NAMALWA (cell line): ENCODE results near the gene PCNT.
A peak's percentile ranks its signal among the peaks of the same experiment; 100 is the strongest.
"Not testable (repeated sequence)": the region's sequence is repeated elsewhere in the genome, so short reads cannot be mapped to it uniquely, and the experiment has no call there.

Experiments used
- DNase-seq: peaks from one replicate; pipeline ENCODE4 v3.0.0-alpha.2; 2015; ENCODE audit warnings: low spot score

The PCNT gene

DNA sequence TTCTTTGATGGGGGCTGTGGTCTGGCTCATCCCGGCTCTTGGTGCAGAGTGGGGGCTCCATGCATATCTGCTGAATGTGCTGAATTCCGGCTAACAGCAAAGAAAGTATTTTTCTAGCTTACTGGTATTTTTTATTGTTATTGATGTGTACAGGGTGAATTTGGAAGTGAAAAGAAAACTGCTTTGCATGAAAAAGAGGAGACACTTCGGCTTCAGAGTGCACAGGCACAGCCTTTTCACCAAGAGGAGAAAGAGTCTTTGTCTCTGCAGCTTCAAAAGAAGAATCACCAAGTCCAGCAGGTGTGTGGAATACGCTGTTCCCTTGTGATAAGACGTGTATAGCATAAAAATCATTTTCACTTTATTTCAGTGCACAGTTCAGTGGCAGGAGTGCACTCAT lies 57.6 kb downstream of the PCNT start:
- DNase-seq = no peak

- DNase-seq = no peak
Observed at GRCh38 chr21:46384556-46384955, 60.6 kb downstream of the PCNT start.

GRCh38 chr21:46385846-46386733 lies 62.1 kb downstream of the PCNT start:
- DNase-seq = no peak

GRCh38 chr21:46386734-46387088 lies 62.8 kb downstream of the PCNT start:
- DNase-seq = no peak

- no peak for DNase-seq
Observed at GRCh38 chr21:46388206-46388880, 64.4 kb downstream of the PCNT start.

- DNase-seq = no peak
Observed at GRCh38 chr21:46388896-46389295, 64.9 kb downstream of the PCNT start.

DNA sequence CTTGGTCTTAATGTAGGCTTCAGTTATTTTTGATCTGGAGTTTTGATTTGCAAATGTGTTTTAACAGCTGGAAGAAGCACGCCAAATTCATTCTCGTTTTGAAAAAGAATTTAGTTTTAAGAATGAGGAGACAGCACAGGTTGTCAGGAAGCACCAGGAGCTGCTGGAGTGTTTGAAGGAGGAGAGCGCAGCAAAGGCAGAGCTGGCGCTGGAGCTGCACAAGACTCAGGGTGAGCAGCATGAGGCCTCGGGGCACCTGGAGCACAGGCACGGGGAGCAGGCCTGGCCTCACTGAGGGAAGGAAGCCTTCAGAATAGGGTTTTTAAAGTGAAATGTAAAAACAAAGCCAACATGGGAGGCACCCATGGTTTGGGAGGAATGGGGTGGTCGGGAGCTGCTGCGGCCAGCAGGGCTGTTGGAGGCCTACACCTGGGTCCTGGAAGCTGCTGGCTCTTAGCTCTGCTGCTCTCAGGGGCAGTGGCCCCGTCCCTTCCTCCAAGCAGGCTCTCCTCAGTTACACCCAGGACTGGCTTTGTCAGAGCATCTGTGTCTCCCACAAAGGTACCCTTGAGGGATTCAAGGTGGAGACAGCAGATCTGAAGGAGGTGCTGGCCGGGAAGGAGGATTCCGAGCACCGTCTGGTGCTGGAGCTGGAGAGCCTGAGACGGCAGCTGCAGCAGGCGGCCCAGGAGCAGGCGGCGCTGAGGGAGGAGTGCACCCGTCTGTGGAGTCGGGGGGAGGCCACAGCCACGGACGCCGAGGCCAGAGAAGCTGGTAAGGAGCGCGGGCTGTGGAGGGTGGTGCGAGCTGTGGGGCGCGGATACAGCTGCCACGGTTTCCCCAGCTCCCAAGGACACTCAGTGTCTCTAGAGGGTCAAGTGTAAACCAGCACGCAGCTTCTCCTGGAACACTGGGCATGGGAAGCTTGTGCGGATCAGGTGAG lies 66.9 kb downstream of the PCNT start:
- no peak for DNase-seq

DNA sequence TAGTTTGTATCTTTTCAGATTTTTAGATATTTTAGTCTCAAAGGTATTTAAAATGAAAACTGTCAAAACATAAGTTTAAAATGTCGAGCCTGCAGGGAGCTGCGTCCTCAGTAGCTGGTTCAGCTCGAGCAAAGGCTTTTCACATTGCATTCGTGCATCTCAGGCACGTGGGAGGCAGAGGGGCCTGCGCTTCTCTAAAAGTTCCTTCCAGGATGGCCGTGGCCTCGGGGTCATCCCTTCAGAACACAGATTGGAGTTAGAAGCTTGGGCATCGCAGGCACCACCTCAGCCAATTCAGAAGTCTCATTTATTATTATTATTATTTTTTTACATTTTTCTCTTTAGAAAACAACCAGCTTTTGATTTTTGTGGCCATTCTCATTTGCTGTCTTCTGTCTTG lies 67.8 kb downstream of the PCNT start:
- DNase-seq = no peak

DNA sequence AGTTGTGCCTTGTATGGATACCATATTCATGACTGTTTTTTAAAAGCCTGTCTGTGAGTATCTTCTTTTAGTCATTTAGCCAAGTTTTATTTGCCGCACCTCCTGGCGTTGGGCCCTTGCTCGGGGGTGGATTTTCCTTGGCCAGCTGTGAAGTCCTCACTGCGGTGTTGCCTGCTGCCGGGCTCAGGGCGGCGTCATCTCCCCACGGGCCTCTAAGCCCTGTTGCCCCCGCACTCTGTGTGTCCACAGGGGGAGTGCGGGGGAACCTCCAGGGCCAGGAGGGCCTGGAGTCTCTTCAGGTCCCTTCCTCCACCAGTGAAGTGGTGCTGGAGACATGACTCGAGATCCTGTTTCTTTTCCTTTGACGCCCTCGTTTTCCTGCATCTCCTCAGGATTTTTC lies 69.0 kb downstream of the PCNT start:
- no peak for DNase-seq

DNA sequence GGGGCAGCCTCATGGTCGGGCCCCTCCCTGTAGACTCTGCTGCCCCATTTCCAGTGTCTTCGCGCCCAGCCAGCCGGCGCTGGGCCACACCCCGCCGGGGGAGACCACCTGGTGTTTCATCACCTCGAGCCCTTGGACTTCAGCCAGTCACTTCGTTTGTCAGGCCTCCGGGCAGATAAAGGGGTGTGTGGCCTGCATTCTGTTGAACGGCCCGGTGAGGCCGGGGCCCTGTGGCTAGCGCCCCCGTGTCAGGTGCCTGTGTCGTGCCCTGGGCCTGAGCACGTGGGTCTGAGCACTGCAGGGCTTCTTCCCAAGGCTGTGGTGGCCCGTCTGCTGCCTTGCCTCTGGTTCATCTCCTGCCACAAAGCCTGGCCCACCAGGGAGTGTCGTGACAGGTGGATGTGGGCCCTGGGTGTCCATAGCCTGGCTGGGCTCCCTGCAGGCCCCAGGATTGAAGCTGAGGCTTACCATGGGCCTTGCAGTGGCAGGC lies 69.5 kb downstream of the PCNT start:
- DNase-seq = no peak

- peak; percentile 16 for DNase-seq
Observed at GRCh38 chr21:46393941-46394594, 70.1 kb downstream of the PCNT start.

GRCh38 chr21:46394595-46395104 lies 70.7 kb downstream of the PCNT start:
- peak; percentile 14 for DNase-seq

DNA sequence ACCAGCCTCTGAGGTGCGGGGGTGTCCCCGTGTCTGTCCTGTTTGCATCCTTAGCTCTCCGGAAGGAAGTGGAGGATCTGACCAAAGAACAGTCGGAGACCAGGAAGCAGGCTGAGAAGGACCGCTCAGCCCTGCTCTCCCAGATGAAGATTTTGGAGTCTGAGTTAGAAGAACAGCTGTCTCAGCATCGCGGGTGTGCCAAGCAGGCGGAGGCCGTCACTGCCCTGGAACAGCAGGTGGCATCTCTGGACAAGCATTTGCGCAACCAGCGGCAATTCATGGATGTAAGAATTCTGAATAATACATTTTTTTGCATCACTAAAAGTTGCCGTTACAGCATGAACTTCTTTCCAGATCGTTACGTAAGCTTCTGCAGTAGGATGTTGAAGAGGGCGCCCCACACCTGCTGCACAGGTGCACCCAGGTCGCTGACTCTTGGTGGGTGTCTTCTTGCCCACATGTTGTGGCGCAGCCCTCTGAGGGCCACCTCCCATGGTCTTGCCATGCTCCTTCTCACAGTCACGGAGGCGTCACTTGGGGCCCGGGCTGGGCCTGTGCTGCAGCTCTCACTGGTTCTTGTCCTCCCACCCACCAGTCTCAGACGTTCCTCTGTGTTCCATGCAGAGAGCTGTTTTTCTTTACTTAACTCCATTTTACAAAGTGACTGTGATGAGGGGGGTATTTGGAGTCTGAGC lies 73.4 kb downstream of the PCNT start:
- DNase-seq = no peak

DNA sequence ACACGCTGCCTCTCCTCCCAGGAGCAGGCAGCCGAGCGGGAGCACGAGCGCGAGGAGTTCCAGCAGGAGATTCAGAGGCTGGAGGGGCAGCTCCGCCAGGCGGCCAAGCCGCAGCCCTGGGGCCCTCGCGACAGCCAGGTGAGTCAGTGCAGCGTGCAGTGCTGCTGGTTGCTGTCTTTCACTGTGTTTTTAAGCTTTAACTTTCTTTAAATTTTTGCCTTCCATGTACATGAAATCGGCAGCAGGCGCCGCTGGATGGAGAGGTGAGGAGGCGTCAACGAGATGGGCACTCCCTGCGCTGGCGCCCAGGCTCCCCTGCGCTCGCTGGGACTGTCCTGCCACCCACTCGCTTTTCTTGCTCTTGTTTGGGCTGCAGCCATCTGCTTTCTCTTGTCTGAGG lies 74.0 kb downstream of the PCNT start:
- no peak for DNase-seq

GRCh38 chr21:46399129-46399528 lies 75.2 kb downstream of the PCNT start:
- no peak for DNase-seq

DNA sequence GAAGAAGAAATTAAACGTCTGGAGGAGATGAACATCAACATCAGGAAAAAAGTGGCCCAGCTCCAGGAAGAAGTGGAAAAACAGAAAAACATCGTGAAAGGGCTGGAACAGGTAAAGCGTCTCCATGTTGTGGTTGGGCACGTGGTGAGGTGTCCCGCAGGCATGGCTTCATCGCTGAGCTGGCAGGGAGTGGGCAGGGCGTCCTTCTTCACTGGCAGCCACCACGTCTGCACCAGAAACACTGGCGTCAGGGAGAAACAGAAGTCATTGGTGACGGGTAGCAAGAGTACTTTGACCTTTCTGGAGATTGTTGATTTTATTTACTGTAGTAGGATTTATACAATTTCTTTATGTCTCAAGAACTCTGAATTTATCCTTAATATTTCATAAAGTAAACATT lies 75.7 kb downstream of the PCNT start:
- DNase-seq = no peak

DNA sequence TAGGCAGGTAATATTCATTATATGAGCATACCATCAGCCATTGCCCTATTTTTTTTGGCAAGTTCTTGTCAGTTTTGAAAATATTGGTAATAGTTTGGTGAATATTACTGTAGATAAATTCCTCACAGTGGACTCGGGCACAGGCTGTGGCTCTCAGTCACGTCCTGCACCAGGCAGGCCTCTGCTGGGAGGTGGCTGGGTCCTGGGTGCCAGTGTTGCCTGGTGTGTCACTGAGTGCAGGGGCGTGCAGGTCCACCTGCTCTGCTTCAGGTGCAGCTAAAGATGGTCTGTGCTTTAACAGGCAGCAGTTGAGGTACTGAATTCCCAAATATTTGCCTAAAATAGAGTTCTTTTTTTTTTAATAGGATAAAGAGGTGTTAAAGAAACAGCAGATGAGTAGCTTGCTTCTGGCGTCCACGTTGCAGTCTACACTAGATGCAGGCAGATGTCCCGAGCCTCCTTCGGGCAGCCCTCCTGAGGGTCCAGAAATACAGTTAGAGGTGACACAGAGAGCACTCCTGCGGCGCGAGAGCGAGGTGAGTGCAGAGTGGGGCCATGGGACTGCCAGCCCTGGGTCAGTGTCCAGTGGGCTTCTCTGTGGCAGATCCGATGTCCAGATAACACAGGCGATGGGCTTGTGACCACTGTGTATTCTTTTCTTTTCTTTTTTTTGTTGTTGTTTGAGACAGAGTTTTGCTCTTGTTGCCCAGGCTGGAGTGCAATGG lies 77.4 kb downstream of the PCNT start:
- no peak for DNase-seq

DNA sequence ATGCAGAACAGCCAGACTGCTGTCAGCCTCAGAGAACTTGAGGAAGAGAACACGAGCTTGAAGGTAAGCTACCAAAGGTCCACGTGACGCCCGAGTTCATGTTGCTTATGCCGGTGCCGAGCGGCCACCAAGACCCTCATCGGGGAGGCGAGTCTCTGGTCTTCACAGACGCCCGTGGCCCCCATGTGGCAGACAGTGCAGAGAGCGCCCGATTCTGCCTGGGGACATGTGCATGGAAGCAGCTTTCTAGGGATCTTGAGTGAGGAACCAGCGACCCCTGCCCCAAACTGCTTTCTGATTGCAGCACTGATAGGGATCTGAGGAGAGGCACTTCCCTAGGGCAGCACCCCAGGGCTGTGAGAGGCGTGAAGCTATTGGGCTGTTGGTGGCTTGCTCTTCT lies 78.5 kb downstream of the PCNT start:
- DNase-seq = no peak

DNA sequence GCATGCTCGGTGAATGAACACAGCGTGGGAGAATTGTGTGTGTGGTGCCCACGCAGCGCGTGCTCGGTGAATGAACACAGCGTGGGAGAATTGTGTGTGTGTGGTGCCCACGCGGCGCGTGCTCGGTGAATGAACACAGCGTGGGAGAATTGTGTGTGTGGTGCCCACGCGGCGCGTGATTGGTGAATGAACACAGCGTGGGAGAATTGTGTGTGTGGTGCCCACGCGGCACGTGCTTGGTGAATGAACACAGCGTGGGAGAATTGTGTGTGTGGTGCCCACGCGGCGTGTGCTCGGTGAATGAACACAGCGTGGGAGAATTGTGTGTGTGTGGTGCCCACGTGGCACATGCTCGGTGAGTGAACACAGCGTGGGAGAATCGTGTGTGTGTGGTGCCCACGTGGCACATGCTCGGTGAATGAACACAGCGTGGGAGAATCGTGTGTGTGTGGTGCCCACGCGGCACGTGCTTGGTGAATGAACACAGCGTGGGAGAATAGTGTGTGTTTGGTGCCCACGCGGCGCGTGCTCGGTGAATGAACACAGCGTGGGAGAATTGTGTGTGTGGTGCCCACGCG lies 79.4 kb downstream of the PCNT start:
- DNase-seq = not testable (repeated sequence)

- no peak for DNase-seq
Observed at GRCh38 chr21:46404306-46404705, 80.3 kb downstream of the PCNT start.
